ENCODE results near the gene CD9.

CD9 gene

DNA sequence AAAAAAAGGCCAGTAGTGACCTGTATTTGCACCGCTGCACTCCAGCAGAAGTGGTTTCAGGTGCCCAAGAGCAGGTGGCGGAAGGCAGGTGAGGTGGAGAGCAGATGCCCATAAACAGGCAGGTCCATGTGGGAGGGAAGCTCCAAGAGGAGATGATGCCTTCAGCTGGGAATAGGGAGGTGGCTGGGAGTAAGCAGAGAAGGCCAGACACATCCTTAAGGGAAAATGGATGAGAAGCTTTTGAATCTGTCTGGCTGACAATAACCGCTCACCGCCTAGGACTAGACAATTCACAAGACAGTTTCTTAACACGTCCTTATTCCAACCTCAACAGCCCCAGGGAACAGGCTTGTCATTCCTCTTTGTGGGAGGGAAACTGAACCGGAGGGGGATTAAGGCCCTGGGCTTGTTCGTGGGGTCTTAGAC, 66.4 kb downstream of the CD9 start:
- in situ Hi-C loops (cut with MboI; ENCODE audit: low sequenced_read_pairs, unreplicated experiment): no loop called here
- DNase-seq (ENCODE audit: low spot score): no peak
- TF ChIP-seq, protein P1, sequence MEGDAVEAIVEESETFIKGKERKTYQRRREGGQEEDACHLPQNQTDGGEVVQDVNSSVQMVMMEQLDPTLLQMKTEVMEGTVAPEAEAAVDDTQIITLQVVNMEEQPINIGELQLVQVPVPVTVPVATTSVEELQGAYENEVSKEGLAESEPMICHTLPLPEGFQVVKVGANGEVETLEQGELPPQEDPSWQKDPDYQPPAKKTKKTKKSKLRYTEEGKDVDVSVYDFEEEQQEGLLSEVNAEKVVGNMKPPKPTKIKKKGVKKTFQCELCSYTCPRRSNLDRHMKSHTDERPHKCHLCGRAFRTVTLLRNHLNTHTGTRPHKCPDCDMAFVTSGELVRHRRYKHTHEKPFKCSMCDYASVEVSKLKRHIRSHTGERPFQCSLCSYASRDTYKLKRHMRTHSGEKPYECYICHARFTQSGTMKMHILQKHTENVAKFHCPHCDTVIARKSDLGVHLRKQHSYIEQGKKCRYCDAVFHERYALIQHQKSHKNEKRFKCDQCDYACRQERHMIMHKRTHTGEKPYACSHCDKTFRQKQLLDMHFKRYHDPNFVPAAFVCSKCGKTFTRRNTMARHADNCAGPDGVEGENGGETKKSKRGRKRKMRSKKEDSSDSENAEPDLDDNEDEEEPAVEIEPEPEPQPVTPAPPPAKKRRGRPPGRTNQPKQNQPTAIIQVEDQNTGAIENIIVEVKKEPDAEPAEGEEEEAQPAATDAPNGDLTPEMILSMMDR (IDR thresholded peaks at IDR 0.05; ENCODE audit: borderline replicate concordance, control extremely low read depth, extremely low read depth, insufficient read depth, missing control alignments): no peak

DNA sequence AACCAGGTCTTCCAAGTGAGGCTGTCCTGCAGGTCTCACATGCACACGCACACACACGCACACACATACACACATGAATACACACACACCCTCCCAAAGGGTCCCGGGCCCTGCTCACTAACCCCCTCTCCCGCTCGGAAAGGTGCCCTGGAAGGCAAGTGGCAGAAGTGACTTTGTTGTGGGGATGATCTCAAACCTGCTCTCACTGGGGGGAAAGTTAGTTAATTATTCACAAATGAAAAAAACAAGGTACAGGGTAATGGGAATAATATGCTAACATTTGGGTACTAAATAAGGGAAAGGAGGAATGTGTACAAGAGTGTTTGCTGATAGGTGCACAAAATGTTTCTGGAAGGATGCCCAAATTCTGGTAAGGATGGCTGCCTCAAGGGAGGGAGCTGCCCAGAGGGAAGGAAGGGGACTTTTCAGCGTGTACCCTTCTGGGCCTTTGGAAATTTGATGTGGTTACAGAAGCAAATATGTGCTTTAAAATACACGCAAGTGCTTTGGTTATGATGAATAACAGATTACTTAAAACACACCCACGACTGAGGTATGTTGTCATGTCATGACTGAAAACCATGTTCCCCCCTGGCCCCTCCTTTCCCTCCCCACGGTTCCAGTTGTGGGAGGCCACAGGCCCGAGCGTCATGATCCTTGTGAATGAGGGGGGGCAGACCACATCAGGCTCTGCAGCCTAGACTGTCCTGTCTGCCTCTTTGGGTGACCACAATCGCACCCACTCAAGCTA, 66.9 kb downstream of the CD9 start:
- TF ChIP-seq, protein P1 (IDR thresholded peaks at IDR 0.05; ENCODE audit: borderline replicate concordance, control extremely low read depth, extremely low read depth, insufficient read depth, missing control alignments): no peak
- in situ Hi-C loops (cut with MboI; ENCODE audit: low sequenced_read_pairs, unreplicated experiment): no loop called here
- DNase-seq (ENCODE audit: low spot score): peak; percentile 65

DNA sequence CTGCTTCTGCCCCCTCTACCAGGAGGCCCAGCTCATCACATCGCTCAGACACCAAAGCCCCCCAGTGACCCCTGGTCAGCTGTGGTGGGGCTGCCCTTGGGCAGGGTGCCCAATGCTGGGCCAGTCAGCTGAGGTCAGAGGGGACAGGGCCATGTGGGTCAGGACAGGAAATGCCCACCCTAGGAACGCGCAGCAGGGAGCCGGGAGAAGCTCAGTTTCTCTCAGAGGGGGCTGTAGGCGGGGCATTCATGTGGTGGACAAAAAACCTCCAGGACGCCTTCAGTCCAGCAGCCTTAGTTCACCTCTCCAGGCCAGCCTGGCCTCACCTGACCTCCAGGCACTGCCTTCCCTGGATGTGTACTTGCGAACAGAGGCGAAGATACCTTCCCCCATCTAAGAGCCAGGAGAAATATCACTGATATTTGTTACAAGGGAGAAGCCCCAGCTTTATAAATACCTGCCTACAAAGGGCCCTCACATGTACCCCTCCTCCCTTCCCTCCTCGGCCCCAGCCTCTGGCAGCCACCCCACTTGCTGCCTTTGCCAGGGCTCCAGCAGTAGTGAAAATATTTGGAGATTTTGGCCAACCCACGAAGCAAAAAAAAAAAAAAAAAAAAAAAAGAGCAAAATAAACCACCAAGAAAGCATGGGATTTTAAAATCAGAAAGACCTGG, 68.4 kb downstream of the CD9 start:
- in situ Hi-C loops (cut with MboI; ENCODE audit: low sequenced_read_pairs, unreplicated experiment): no loop called here
- DNase-seq (ENCODE audit: low spot score): no peak
- TF ChIP-seq, protein P1 (IDR thresholded peaks at IDR 0.05; ENCODE audit: borderline replicate concordance, control extremely low read depth, extremely low read depth, insufficient read depth, missing control alignments): no peak

DNA sequence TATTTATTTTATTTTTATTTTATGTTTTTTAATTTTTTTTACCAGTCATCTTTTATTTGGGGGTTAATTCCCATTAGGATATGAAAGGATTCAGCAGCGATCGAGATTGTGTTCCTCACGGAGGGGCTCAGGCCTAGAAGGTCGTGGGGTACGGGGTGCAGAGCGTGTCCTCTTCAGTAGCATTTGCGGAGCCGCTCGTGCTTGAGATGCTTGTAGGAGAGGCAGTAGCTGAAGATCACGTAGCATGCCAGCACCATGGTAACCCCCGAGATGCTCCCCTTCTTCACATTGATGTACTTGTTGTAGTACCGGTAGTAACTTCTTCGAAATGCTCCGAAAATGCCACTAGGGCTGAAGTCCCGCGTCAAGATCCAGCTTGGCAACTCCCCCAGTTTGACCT, 69.8 kb downstream of the CD9 start:
- DNase-seq (ENCODE audit: low spot score): no peak
- TF ChIP-seq, protein P1 (IDR thresholded peaks at IDR 0.05; ENCODE audit: borderline replicate concordance, control extremely low read depth, extremely low read depth, insufficient read depth, missing control alignments): no peak
- in situ Hi-C loops (cut with MboI; ENCODE audit: low sequenced_read_pairs, unreplicated experiment): no loop called here

DNA sequence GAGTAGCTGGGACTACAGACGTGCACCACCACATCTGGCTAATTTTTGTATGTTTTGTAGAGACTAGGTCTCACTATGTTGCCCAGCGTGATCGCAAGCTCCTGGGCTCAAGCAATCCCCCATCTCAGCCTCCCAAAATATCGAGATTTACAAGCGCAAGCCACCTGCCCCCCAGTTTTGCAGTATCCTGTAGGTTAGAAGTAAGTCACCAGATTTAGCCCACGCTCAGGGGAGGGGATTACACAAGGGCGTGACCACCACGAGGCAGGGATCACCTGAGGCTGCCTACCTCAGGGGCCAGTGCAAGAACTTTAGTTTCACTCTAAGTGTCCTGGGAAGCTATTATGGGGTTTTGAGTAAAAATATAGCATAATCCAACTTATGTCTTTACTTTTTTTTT, 71.1 kb downstream of the CD9 start:
- DNase-seq (ENCODE audit: low spot score): no peak
- TF ChIP-seq, protein P1 (IDR thresholded peaks at IDR 0.05; ENCODE audit: borderline replicate concordance, control extremely low read depth, extremely low read depth, insufficient read depth, missing control alignments): no peak
- in situ Hi-C loops (cut with MboI; ENCODE audit: low sequenced_read_pairs, unreplicated experiment): no loop called here

DNA sequence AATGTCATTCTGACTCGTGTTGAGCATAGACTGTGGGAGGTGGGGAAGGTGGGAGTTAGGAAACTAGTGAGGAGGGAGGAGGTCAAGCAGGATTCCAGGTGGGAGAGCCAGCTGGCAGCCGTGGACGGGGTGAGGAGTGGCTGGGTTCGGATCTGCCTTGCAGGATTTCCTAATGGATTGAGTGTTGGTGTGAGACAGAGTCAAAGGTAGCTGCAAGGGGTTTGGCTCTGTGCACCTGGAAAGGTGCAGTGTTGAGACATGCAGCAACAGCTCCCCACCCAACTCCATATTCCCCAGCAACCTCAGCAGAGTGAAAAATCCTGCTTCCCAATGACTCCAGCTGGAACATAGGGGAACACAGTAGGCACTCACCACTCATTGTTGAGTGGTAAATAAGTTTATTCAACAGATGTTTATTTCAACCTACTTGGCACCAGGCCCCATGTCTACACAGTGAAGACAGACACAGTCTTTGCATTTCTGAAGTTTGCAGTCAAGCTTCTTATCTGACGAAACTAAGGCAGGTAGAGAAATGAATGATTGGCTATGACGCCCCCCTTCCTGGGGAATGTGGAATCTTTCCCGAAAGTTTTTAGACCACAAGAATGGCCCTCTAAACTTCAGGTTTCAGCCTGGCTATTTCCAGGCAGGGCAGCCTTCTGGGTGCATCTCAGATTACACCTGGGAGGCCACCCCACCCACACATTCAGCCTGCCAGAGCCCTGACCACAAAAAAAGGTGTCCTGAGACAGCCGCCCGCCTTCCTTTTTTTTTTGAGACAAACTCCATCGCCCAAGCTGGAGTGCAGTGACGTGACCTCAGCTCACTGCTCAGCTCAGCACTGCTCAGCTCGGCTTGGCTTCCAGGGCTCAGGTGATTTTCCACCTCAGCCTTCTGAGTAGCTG, 72.4 kb downstream of the CD9 start:
- in situ Hi-C loops (cut with MboI; ENCODE audit: low sequenced_read_pairs, unreplicated experiment): no loop called here
- TF ChIP-seq, protein P1 (IDR thresholded peaks at IDR 0.05; ENCODE audit: borderline replicate concordance, control extremely low read depth, extremely low read depth, insufficient read depth, missing control alignments): no peak
- DNase-seq (ENCODE audit: low spot score): peak; percentile 67
